HepG2 (cell line): Measurements from ENCODE around the gene AMBRA1. TPM values are rescaled to one million over a fixed set of nuclear protein-coding genes. Genes with fewer than 3 reads are reported as not detected.
A peak's percentile ranks its signal among the peaks of the same experiment; 100 is the strongest.

Experiments used
- EZH2 ChIP-seq: conservative IDR thresholded peaks from 2 replicates; pipeline ENCODE4 v1.6.1; 2012; ENCODE audit warnings: mild to moderate bottlenecking, low read depth, low read length, moderate library complexity
- FLYWCH1 ChIP-seq: sonication (generic); formaldehyde crosslinking; IDR thresholded peaks from 2 replicates; pipeline ENCODE4 v1.8.1; 2023; ENCODE audit warnings: mild to moderate bottlenecking, missing genetic modification reagents
- HOMEZ ChIP-seq: IDR thresholded peaks from 2 replicates; pipeline ENCODE4 v1.6.1; 2016; ENCODE audit warnings: low read depth
- NCOR1 ChIP-seq: fragments of 200-600 bp; sonication (generic); IDR thresholded peaks from 2 replicates; pipeline ENCODE4 v1.7.0; 2017; ENCODE audit warnings: antibody characterized with exemption, low read length, borderline replicate concordance
- NFE2 ChIP-seq: sonication (generic); formaldehyde crosslinking; IDR thresholded peaks from 2 replicates; pipeline ENCODE4 v1.4.0; 2020; ENCODE audit warnings: missing genetic modification reagents
- NFRKB ChIP-seq: fragments of 450-650 bp; IDR thresholded peaks from 2 replicates; pipeline ENCODE4 v1.6.1; 2017
- NFYB ChIP-seq: sonication (generic); formaldehyde crosslinking; IDR thresholded peaks from 2 replicates; pipeline ENCODE4 v1.4.0; 2020; ENCODE audit warnings: missing genetic modification reagents
- PTBP1 ChIP-seq: fragments of 200-400 bp; formaldehyde crosslinking; IDR thresholded peaks from 2 replicates; pipeline ENCODE4 v1.6.1; 2018; ENCODE audit warnings: low read length, low read depth; ENCODE audit not compliant: poor library complexity, severe bottlenecking
- RERE ChIP-seq: IDR thresholded peaks from 2 replicates; pipeline ENCODE4 v1.6.1; 2016; ENCODE audit warnings: low read depth, missing genetic modification reagents, missing compliant biosample characterization
- RNF219 ChIP-seq: sonication (generic); formaldehyde crosslinking; IDR thresholded peaks from 2 replicates; pipeline ENCODE4 v1.5.0; 2020; ENCODE audit warnings: mild to moderate bottlenecking, missing genetic modification reagents
- SOX13 ChIP-seq, 3 experiments: fragments of 450-650 bp in 1 of 3; sonication (generic) in 1 of 3; formaldehyde crosslinking in 1 of 3; IDR thresholded peaks in 2 of 3; conservative IDR thresholded peaks in 1 of 3; 2 replicates each; pipeline versions ENCODE4 v1.5.0 to v1.6.1; 2016 to 2020; ENCODE audit warnings: antibody characterized with exemption in 1 of 3, mild to moderate bottlenecking in 1 of 3, missing compliant biosample characterization in 1 of 3, missing genetic modification reagents in 1 of 3, moderate library complexity in 1 of 3
- TBL1XR1 ChIP-seq: fragments of 150-350 bp; IDR thresholded peaks from 2 replicates; pipeline ENCODE4 v1.6.1; 2014; ENCODE audit warnings: borderline replicate concordance, low read length; ENCODE audit not compliant: partially characterized antibody
- ZBTB49 ChIP-seq: sonication (generic); formaldehyde crosslinking; IDR thresholded peaks from 2 replicates; pipeline ENCODE4 v1.4.0; 2020; ENCODE audit warnings: missing genetic modification reagents, borderline replicate concordance
- ZNF33A ChIP-seq: sonication (generic); formaldehyde crosslinking; IDR thresholded peaks from 2 replicates; pipeline ENCODE4 v1.5.1; 2020; ENCODE audit warnings: missing genetic modification reagents, mild to moderate bottlenecking, moderate library complexity, borderline replicate concordance
- polyA plus RNA-seq, 8 experiments: library from polyadenylated mRNA; depleted of rRNA in 3 of 8; stranded (reverse) in 7 of 8; unstranded in 1 of 8; fragments of >200 nt; fragmentation: Illumina TruSeq in 4 of 8; extraction: Trizol in 4 of 8; gene quantifications; 2 replicates each; pipeline versions ENCODE4 v1.2.1 to v1.2.3, GENCODE V29; 2011 to 2016; ENCODE audit warnings: low read depth in 4 of 8, missing spikeins in 1 of 8, mixed read lengths in 1 of 8; ENCODE audit not compliant: insufficient read depth in 1 of 8
- total RNA-seq, 5 experiments: library from RNA; depleted of rRNA; stranded (reverse); fragments of >200 nt; fragmentation: Illumina TruSeq; extraction: Trizol; gene quantifications; 2 replicates each; pipeline ENCODE4 v1.2.3, GENCODE V29; 2016; ENCODE audit warnings: low read depth in 1 of 5

AMBRA1 gene
- total and polyA plus RNA-seq, 2 of the 13 experiments (the other 11 are each of a cell fraction or from before 2014, with no cell fraction given): 15.7 to 26.0 TPM

GRCh38 chr11:46593550-46594373 lies at the start of gene AMBRA1 (continued):
- 0 out of 2 replicates have a peak, but pooled peaks have one; percentile 32 for TF ChIP-seq RNF219
- no peak; the same call in 1 of the 2 replicates for TF ChIP-seq ZNF33A (CRISPR knock-in tag)
- TF ChIP-seq RERE (CRISPR knock-in tag): no peak
- no peak for TF ChIP-seq TBL1XR1
- TF ChIP-seq HOMEZ: 0 out of 2 replicates have a peak, but pooled peaks have one; percentile 19
- no peak for TF ChIP-seq NCOR1
- TF ChIP-seq NFYB: no peak
- no peak for TF ChIP-seq EZH2
- no peak for TF ChIP-seq ZBTB49 (CRISPR knock-in tag)
- TF ChIP-seq NFRKB: no peak
- TF ChIP-seq NFE2 (CRISPR knock-in tag): no peak
- TF ChIP-seq PTBP1: peak; percentile 90
- 0 out of 2 replicates have a peak, but pooled peaks have one; percentile 30 for TF ChIP-seq FLYWCH1
- peak; percentile 66; the same call in 1 of the 2 replicates for TF ChIP-seq SOX13 (IDR thresholded peaks at IDR 0.05)
- TF ChIP-seq SOX13 (CRISPR knock-in tag; conservative IDR thresholded peaks at IDR 0.05 in 1 of 2, IDR thresholded peaks at IDR 0.05 in 1 of 2): peak in 1 of 2 experiments; percentile 60; a peak in 2 of 4 replicates
